Tibial artery (tissue), 4 donors: ENCODE results near the gene TRIML2.

Source experiments
- DNase-seq, 2 donors: peaks; one replicate each; pipeline ENCODE4 v3.0.0-alpha.2; 2019
- H3K27ac ChIP-seq, 2 donors: fragments of 200-600 bp; sonication (generic) in 1 of 2; 1 replicate in 1 of 2; 2 replicates in 1 of 2; pipeline ENCODE4 v1.5.1; 2018 to 2019; ENCODE audit warnings: mild to moderate bottlenecking in 1 of 2
- H3K27me3 ChIP-seq, 2 donors: fragments of 200-600 bp; sonication (generic) in 1 of 2; one replicate each; pipeline versions ENCODE4 v1.5.1 to v1.6.0; 2016 to 2019
- H3K36me3 ChIP-seq, 3 donors: fragments of 200-600 bp; sonication (generic) in 2 of 3; one replicate each; pipeline ENCODE4 v1.5.1; 2016 to 2019; ENCODE audit warnings: mild to moderate bottlenecking in 2 of 3
- H3K4me1 ChIP-seq, 4 donors: fragments of 200-600 bp; sonication (generic) in 2 of 4; 1 replicate in 3 of 4; 2 replicates in 1 of 4; pipeline ENCODE4 v1.5.1; 2016 to 2019
- H3K4me3 ChIP-seq, 2 donors: fragments of 200-600 bp; sonication (generic) in 1 of 2; 1 replicate in 1 of 2; 2 replicates in 1 of 2; pipeline ENCODE4 v1.5.1; 2018 to 2019; ENCODE audit warnings: mild to moderate bottlenecking in 2 of 2
- H3K9me3 ChIP-seq, 3 donors: fragments of 200-600 bp; sonication (generic) in 1 of 3; one replicate each; pipeline ENCODE4 v1.5.1; 2016 to 2019
- intact Hi-C: fragments of 100-400 bp; cut with DNase I; formaldehyde crosslinking; loops from one replicate; pipeline ENCODE4 v1.15.0; 2023; ENCODE audit warnings: low total_unique reads
- TF ChIP-seq, protein P1 (sequence below), 2 experiments: fragments of 200-600 bp in 1 of 2; fragments of 450-650 bp in 1 of 2; IDR thresholded peaks; one replicate each; pipeline ENCODE4 v1.5.1; 2017 to 2019; ENCODE audit warnings: antibody characterized with exemption in 2 of 2, mild to moderate bottlenecking in 1 of 2, moderate library complexity in 1 of 2

Gene TRIML2

DNA sequence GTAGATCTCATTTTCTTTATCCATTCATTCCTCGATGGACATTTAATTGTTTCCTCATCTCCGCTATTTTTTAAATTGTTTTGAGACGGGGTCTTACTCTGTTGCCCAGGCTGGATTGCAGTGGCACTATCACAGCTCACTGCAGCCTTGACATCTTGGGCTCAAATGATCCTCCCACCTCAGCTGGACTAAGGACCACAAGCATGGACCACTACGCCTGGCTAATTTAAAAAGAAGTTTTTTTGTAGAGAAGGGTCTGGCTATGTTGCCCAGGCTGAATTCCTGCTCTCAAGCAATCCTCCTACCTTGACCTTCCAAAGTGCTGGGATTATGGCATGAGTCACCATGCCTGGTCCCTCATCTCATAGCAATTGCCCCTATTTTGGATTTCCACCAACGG is 22.8 kb upstream of the TRIML2 start:
- H3K4me3 ChIP-seq, result no peak overlapping the region
- intact Hi-C loops, result no loop called here
- H3K27ac ChIP-seq, result no peak overlapping the region
- H3K4me1 ChIP-seq, result peaks cover 0 to 11% (median 7%) of the 10 kb centered on the region in 4 donors
- no peak for DNase-seq
- H3K36me3 ChIP-seq, result no peaks in the 10 kb centered on the region
- TF ChIP-seq, protein P1, sequence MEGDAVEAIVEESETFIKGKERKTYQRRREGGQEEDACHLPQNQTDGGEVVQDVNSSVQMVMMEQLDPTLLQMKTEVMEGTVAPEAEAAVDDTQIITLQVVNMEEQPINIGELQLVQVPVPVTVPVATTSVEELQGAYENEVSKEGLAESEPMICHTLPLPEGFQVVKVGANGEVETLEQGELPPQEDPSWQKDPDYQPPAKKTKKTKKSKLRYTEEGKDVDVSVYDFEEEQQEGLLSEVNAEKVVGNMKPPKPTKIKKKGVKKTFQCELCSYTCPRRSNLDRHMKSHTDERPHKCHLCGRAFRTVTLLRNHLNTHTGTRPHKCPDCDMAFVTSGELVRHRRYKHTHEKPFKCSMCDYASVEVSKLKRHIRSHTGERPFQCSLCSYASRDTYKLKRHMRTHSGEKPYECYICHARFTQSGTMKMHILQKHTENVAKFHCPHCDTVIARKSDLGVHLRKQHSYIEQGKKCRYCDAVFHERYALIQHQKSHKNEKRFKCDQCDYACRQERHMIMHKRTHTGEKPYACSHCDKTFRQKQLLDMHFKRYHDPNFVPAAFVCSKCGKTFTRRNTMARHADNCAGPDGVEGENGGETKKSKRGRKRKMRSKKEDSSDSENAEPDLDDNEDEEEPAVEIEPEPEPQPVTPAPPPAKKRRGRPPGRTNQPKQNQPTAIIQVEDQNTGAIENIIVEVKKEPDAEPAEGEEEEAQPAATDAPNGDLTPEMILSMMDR (IDR thresholded peaks at IDR 0.05), result no peak
- no peaks in the 10 kb centered on the region for H3K9me3 ChIP-seq
- H3K27me3 ChIP-seq, result no peaks in the 10 kb centered on the region

DNA sequence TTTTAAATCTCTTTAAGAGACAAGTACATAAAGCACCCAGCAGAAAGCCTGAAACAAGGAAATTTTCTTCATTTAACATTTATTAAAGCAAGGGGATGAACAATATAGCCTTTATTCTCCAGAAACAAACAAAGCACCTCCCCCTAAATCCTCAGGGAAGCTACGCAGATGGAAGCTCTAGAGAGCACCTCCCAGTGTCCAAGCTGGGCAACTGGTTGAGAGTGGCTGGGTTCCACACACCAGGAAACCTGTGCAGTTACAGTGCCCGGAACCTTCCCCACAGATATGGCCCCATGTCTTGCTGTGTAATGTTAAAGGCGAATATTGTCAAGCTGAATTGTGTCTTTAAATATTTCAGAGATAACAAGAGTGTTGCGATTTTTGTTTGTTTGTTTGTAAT is 21.0 kb upstream of the TRIML2 start:
- no peaks in the 10 kb centered on the region for H3K9me3 ChIP-seq
- intact Hi-C loops, result no loop called here
- TF ChIP-seq, protein P1 (IDR thresholded peaks at IDR 0.05), result no peak
- peaks cover 0 to 13% (median 7%) of the 10 kb centered on the region in 4 donors for H3K4me1 ChIP-seq
- no peak overlapping the region for H3K27ac ChIP-seq
- no peaks in the 10 kb centered on the region for H3K27me3 ChIP-seq
- no peaks in the 10 kb centered on the region for H3K36me3 ChIP-seq
- no peak overlapping the region for H3K4me3 ChIP-seq
- DNase-seq, result no peak

DNA sequence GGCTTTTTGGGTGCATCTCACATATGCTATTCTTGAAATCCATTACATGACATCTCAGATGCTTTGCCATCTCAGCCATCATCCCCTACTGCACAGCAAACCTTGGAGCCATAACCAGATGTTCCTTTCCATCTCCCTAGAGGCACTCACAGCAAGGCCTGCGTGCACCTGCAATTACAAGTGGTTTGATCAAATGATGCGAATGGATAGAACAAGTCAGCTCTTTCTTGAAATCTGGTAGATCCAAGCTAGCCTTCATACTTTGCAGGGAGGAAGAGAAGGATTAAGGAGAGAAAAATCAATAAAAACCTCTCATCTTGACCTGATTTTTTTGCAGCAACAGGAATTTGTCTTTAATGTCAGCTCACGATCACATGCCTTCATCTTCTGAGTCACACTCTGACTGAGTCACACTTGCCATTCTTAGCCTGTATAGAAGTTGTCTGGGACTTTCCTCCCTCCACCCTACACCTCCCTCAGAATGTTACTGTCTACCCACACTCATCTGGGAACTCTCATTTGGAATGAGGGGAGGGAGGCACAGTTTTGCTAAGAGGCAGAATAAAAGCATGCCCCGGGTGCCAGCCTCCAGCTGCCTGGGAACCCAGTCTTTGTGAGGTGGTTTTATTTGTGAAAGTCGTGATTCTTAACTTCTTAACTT is 17.9 kb upstream of the TRIML2 start:
- H3K36me3 ChIP-seq, result no peaks in the 10 kb centered on the region
- no peaks in the 10 kb centered on the region for H3K9me3 ChIP-seq
- H3K27ac ChIP-seq, result peak overlapping the region; percentile 38 to 40
- H3K4me1 ChIP-seq, result peaks cover 0 to 13% (median 7%) of the 10 kb centered on the region in 4 donors
- no peak for DNase-seq
- TF ChIP-seq, protein P1 (IDR thresholded peaks at IDR 0.05), result no peak
- H3K4me3 ChIP-seq, result no peak overlapping the region
- H3K27me3 ChIP-seq, result no peaks in the 10 kb centered on the region
- intact Hi-C loops, result no loop called here

DNA sequence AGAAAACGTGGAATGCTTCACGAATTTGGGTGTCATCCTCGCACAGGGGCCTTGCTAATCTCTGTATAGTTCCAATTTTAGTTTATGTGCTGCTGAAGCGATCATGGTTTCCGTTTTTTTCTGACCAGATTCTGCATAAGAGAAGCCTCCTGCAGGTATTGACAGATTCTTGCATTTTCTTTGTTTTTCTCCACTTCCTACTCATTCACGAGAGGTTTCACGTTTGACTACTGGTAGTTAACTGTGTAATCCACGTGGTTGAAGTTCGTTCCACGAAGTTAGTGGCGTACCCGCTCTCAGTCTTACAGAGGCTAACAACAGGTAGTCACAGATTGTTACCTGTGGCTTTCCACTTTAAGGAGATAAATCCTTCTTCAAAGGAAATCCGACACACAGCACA is 12.1 kb upstream of the TRIML2 start:
- DNase-seq, result no peak
- Histone ChIP-seq H3K27me3 (no peaks in the 10 kb centered on the region), H3K9me3 (no peaks in the 10 kb centered on the region), H3K36me3 (no peaks in the 10 kb centered on the region), H3K4me1 (no peaks in the 10 kb centered on the region), H3K27ac (no peak overlapping the region), H3K4me3 (no peak overlapping the region)
- intact Hi-C loops, result no loop called here
- TF ChIP-seq, protein P1 (IDR thresholded peaks at IDR 0.05), result no peak

DNA sequence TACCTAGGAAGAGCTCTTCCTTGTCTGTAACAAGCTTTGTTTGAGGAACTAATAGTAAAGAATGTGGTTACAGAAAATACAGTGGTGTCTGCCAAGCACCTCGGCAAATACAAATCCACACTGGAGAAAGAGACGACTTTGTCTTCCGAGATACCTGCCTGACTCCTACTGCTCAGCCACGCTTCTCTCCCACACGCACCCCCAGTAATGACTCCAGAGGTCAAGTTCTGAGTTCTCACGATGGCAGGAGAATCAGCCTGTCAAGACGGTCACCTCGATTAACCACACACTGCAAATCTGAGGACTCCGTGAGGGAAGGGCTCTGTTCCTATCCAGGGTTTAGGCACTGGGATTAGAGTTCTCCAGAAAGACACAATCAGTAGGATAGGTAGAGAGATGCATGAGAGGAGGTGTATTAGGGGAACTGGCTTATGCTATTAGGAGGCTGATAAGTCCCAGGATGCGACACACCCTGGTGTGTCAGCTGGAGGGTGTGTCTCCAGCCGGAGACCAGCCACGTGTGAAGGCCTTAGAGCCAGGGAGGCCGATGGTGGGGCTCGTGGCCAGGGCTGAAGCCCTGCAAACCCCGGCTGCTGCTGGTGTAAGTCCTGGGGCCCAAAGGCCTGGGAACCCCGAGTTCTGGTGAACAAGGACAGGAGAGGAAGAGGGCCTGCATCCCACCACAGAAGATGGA is 8.4 kb upstream of the TRIML2 start:
- H3K9me3 ChIP-seq, result no peaks in the 10 kb centered on the region
- H3K4me3 ChIP-seq, result no peak overlapping the region
- TF ChIP-seq, protein P1 (IDR thresholded peaks at IDR 0.05), result no peak
- intact Hi-C loops, result no loop called here
- H3K36me3 ChIP-seq, result no peaks in the 10 kb centered on the region
- no peaks in the 10 kb centered on the region for H3K4me1 ChIP-seq
- no peak for DNase-seq
- no peaks in the 10 kb centered on the region for H3K27me3 ChIP-seq
- H3K27ac ChIP-seq, result no peak overlapping the region
